ENCODE results near the gene ZNF664. TPM values are rescaled to one million over a fixed set of nuclear protein-coding genes. Genes with fewer than 3 reads are reported as not detected.

Gene ZNF664
- total and polyA plus RNA-seq, 2 of the 8 experiments (the other 6 are each of a cell fraction or from before 2014, with no cell fraction given) = 22.8 to 51.4 TPM

- no peak for TF ChIP-seq USF2 (IDR thresholded peaks at IDR 0.05; ENCODE audit: low read length)
- TF ChIP-seq CTBP2 (IDR thresholded peaks at IDR 0.05; ENCODE audit: borderline replicate concordance, insufficient read depth, insufficient read length, low read length) = no peak
Measured at GRCh38 chr12:123992118-123992825, 19.3 kb downstream of the ZNF664 start (continued).
